Glutamatergic neuron (in vitro differentiated cells): ENCODE results near the gene NPSR1. TPM values are rescaled to one million over a fixed set of nuclear protein-coding genes. Genes with fewer than 3 reads are reported as not detected.
"Not testable (repeated sequence)": the region's sequence is repeated elsewhere in the genome, so short reads cannot be mapped to it uniquely, and the experiment has no call there.

Experiments used
- DNase-seq: peaks from one replicate; pipeline ENCODE4 v3.0.0; 2022
- H3K27ac Mint-ChIP-seq: one replicate; pipeline ENCODE4 v1.8.0; 2020; ENCODE audit warnings: mild to moderate bottlenecking, mixed read lengths, inconsistent platforms; ENCODE audit not compliant: unreplicated experiment
- H3K27me3 Mint-ChIP-seq: one replicate; pipeline ENCODE4 v1.8.0; 2020; ENCODE audit warnings: mild to moderate bottlenecking, moderate library complexity, mixed read lengths, inconsistent platforms; ENCODE audit not compliant: unreplicated experiment
- H3K36me3 Mint-ChIP-seq: one replicate; pipeline ENCODE4 v1.8.0; 2020; ENCODE audit warnings: mild to moderate bottlenecking, mixed read lengths, inconsistent platforms; ENCODE audit not compliant: unreplicated experiment
- H3K4me1 Mint-ChIP-seq: one replicate; pipeline ENCODE4 v1.8.0; 2020; ENCODE audit warnings: mild to moderate bottlenecking, low read depth, mixed read lengths, inconsistent platforms; ENCODE audit not compliant: unreplicated experiment
- H3K4me3 Mint-ChIP-seq: one replicate; pipeline ENCODE4 v1.8.0; 2020; ENCODE audit warnings: mild to moderate bottlenecking, mixed read lengths, inconsistent platforms; ENCODE audit not compliant: unreplicated experiment
- H3K9me3 Mint-ChIP-seq: one replicate; pipeline ENCODE4 v1.8.0; 2020; ENCODE audit warnings: mild to moderate bottlenecking, moderate library complexity, mixed read lengths, inconsistent platforms; ENCODE audit not compliant: unreplicated experiment
- total RNA-seq: library from RNA; stranded (reverse); fragmentation: NEBNext Ultra II Directional; extraction: Animal tissue kit (Norgen Biotek cat#: 25700); gene quantifications from one replicate; pipeline ENCODE4 v1.2.1, GENCODE V29; 2021; ENCODE audit not compliant: unreplicated experiment
- TF ChIP-seq, protein P1 (sequence below): fragments of 200-600 bp; sonication (generic); IDR thresholded peaks from one replicate; pipeline ENCODE4 v1.5.0; 2021; ENCODE audit not compliant: partially characterized antibody, unreplicated experiment

Gene NPSR1
- total RNA-seq, 1 donor from 2014 or later: not detected

GRCh38 chr7:34849163-34849960, 191.3 kb downstream of the NPSR1 start:
- H3K4me1 Mint-ChIP-seq: peaks cover 24% of the 10 kb centered on the region
- H3K27me3 Mint-ChIP-seq: peaks cover 2% of the 10 kb centered on the region
- no peak overlapping the region for H3K4me3 Mint-ChIP-seq
- no peaks in the 10 kb centered on the region for H3K9me3 Mint-ChIP-seq
- no peak for DNase-seq
- H3K36me3 Mint-ChIP-seq: no peaks in the 10 kb centered on the region
- H3K27ac Mint-ChIP-seq: no peak overlapping the region
- TF ChIP-seq, protein P1, sequence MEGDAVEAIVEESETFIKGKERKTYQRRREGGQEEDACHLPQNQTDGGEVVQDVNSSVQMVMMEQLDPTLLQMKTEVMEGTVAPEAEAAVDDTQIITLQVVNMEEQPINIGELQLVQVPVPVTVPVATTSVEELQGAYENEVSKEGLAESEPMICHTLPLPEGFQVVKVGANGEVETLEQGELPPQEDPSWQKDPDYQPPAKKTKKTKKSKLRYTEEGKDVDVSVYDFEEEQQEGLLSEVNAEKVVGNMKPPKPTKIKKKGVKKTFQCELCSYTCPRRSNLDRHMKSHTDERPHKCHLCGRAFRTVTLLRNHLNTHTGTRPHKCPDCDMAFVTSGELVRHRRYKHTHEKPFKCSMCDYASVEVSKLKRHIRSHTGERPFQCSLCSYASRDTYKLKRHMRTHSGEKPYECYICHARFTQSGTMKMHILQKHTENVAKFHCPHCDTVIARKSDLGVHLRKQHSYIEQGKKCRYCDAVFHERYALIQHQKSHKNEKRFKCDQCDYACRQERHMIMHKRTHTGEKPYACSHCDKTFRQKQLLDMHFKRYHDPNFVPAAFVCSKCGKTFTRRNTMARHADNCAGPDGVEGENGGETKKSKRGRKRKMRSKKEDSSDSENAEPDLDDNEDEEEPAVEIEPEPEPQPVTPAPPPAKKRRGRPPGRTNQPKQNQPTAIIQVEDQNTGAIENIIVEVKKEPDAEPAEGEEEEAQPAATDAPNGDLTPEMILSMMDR: no peak

DNA sequence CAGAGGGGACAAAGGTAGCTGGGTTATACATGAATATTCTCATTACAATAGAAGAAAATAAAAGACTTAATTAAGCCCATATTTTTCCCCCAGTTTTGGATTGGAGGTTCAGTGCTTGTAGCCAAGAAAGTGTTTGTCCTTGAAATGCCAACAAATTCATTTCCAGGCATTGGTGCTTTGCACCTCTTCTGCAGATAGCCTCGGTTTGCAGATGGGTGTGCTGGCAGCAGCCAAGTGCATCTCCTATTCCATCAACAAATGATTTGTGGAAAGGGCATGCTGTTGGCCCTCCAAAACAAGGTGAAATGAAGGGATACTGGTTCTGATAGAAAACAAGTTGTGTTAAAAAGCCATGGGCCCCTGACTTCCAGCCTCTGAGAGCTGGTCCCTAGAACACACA, 192.0 kb downstream of the NPSR1 start:
- DNase-seq: no peak
- H3K9me3 Mint-ChIP-seq: no peaks in the 10 kb centered on the region
- TF ChIP-seq, protein P1: no peak
- peaks cover 21% of the 10 kb centered on the region for H3K4me1 Mint-ChIP-seq
- H3K27ac Mint-ChIP-seq: no peak overlapping the region
- no peak overlapping the region for H3K4me3 Mint-ChIP-seq
- peaks cover 2% of the 10 kb centered on the region for H3K27me3 Mint-ChIP-seq
- no peaks in the 10 kb centered on the region for H3K36me3 Mint-ChIP-seq

DNA sequence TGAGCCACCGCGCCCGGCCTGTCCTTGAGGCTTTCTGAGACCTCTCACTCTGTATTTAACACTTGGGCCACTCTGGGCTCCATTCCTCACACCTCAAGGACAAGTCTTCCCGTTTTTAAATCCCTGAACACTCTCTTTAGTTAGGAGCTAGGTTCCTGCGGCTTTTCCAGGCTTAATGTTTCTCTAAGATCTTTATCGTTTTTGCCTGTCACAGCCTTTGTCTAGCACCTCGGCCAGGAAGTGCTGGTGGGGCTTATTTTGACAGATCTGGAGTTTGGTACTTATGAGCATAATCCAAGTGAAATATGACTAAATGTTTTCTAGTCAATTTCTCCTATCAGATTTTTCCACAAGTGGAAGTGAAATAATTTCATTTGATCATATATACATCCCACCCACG, 192.7 kb downstream of the NPSR1 start:
- Mint-ChIP-seq H3K9me3 (no peaks in the 10 kb centered on the region), H3K27ac (no peak overlapping the region), H3K27me3 (peaks cover 2% of the 10 kb centered on the region), H3K4me3 (no peak overlapping the region), H3K36me3 (no peaks in the 10 kb centered on the region), H3K4me1 (peaks cover 17% of the 10 kb centered on the region)
- no peak for DNase-seq
- TF ChIP-seq, protein P1: no peak

DNA sequence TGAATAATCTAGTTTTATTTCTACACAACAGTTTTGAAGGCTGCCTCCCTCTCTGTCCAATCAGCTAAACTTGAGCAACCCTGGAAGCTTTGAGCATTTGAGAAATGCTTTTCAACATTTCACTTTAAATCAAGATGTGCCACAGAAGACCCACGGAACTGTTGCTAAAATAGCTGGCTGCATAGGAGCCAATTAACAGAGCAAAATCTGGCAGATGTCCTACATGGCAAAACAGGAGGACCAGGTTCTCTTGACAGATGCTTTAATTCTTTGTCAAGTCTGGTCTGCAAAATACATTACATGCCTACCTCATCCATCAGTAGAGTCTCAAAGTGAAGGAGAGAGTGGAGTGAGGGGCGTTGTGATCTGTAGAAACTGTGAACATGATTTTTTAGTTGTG, 193.4 kb downstream of the NPSR1 start:
- Mint-ChIP-seq H3K36me3 (no peaks in the 10 kb centered on the region), H3K4me1 (peaks cover 12% of the 10 kb centered on the region), H3K4me3 (peak overlapping the region; percentile 21), H3K9me3 (no peaks in the 10 kb centered on the region), H3K27ac (peak overlapping the region; percentile 63), H3K27me3 (peaks cover 2% of the 10 kb centered on the region)
- DNase-seq: no peak
- TF ChIP-seq, protein P1: no peak

DNA sequence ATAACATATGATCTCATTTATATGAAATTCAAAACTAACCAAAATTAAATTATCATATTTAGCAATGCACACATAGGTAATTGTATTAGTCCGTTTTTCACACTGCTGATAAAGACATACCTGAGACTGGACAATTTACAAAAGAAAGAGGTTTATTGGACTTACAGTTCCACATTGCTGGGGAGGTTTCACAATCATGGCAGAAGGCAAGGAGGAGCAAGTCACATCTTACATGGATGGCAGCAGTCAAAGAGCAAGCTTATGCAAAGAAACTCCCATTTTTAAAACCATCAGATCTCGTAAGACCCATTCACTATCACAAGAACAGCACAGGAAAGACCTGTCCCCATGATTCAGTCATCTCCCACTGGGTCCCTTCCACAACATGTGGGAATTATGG, 200.4 kb downstream of the NPSR1 start:
- not testable (repeated sequence) for H3K36me3 Mint-ChIP-seq, H3K27me3 Mint-ChIP-seq, H3K9me3 Mint-ChIP-seq, DNase-seq, H3K4me1 Mint-ChIP-seq, H3K27ac Mint-ChIP-seq, H3K4me3 Mint-ChIP-seq

DNA sequence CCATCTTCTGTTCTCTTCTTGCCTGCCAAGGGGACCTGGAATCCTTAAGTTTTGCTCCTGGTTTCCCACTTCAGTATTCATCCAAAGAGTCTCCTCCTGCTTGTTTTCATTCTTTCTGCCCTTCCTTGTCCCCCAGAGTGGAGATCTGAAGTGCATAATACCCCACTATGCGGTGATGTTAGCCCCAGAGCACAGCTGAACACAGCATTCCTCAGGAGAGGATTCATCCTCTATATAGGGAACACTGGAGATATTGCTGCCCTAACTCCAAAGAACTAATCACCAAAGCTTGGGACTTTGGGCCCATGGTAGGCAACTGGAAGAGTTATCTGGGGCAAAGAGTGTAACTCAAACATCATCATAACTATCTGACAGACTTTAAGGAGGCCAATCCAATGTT, 201.3 kb downstream of the NPSR1 start:
- H3K27ac Mint-ChIP-seq, H3K4me3 Mint-ChIP-seq, H3K4me1 Mint-ChIP-seq, H3K9me3 Mint-ChIP-seq, H3K36me3 Mint-ChIP-seq, DNase-seq, H3K27me3 Mint-ChIP-seq: not testable (repeated sequence)

- H3K4me3 Mint-ChIP-seq, H3K4me1 Mint-ChIP-seq, H3K27ac Mint-ChIP-seq, H3K36me3 Mint-ChIP-seq, H3K27me3 Mint-ChIP-seq, DNase-seq, H3K9me3 Mint-ChIP-seq: not testable (repeated sequence)
These were observed 208.2 kb downstream of the NPSR1 start for GRCh38 chr7:34866222-34866621.

DNA sequence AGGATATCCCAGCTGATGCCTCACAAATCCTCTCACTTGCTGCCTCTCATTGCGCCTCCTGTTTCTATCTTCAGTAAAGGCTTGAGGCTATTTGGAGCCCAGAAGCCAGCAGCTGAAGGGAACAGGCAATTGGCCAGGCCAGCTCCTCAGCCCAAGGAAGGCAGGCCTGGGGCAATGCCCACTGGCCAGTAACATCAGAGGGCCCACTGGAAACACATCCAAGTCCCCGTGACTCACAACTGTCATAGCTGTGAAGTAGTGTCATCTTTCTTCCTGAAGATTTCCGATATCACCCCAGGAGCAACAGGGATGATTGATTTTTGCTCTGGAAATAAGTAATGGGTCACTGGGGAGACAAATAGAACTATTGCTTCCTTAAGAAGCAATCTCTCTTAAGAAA, 209.3 kb downstream of the NPSR1 start:
- H3K4me1 Mint-ChIP-seq, H3K4me3 Mint-ChIP-seq, H3K27me3 Mint-ChIP-seq, H3K36me3 Mint-ChIP-seq, DNase-seq, H3K27ac Mint-ChIP-seq, H3K9me3 Mint-ChIP-seq: not testable (repeated sequence)

DNA sequence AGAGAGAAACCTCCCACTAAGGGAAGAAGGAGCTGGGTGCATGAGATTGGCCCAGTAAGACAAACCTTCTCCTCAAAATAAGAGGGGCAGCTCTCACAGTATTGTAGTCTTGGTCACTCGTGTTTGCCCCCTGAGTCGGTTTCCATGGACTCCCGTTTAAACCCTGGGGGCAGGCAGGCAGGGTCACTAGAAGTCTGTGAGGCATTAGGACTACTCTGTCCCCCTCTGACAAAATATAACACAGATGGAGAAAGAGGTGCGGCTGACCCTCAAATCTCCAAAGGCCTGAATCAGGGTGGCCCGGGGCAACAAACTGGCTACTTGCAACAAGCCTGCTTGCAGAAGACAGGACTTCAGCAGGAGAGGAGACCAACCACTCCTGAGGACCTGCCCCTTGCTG, 210.6 kb downstream of the NPSR1 start:
- H3K27me3 Mint-ChIP-seq, H3K4me1 Mint-ChIP-seq, H3K36me3 Mint-ChIP-seq: not testable (repeated sequence)

More for the DNA sequence above, 210.6 kb downstream of the NPSR1 start:
- not testable (repeated sequence) for H3K9me3 Mint-ChIP-seq, H3K4me3 Mint-ChIP-seq, H3K27ac Mint-ChIP-seq, DNase-seq
